Retinal pigment epithelial cell (primary cell): ENCODE data around the gene PFKFB4.

Source experiments
- DNase-seq: peaks from one replicate; pipeline ENCODE4 v3.0.0-alpha.2; 2010; ENCODE audit warnings: low read depth
- H3K4me3 ChIP-seq: 2 replicates; pipeline ENCODE4 v1.5.1; 2011; ENCODE audit warnings: mild to moderate bottlenecking, low read length, control low read depth, moderate library complexity
- CTCF ChIP-seq: conservative IDR thresholded peaks from 2 replicates; pipeline ENCODE4 v1.5.1; 2011; ENCODE audit warnings: low read depth, low read length, control low read depth, inconsistent platforms

PFKFB4 gene

GRCh38 chr3:48597408-48597800 lies 40.8 kb upstream of the PFKFB4 start:
- no peak for TF ChIP-seq CTCF
- no peak for DNase-seq

GRCh38 chr3:48596676-48597407 lies 40.2 kb upstream of the PFKFB4 start:
- no peak for TF ChIP-seq CTCF
- DNase-seq: no peak
- H3K4me3 ChIP-seq: no peak overlapping the region

More at GRCh38 chr3:48597408-48597800, 40.8 kb upstream of the PFKFB4 start:
- no peak overlapping the region for H3K4me3 ChIP-seq

- no peak for TF ChIP-seq CTCF
- DNase-seq: no peak
- no peak overlapping the region for H3K4me3 ChIP-seq
Observed at GRCh38 chr3:48596157-48596556, 39.6 kb upstream of the PFKFB4 start.

GRCh38 chr3:48595526-48596121 lies 39.0 kb upstream of the PFKFB4 start:
- no peak for DNase-seq
- no peak for TF ChIP-seq CTCF
- H3K4me3 ChIP-seq: peak overlapping the region; percentile 45

GRCh38 chr3:48595075-48595525 lies 38.5 kb upstream of the PFKFB4 start, which contains the start of gene COL7A1:
Gene COL7A1, minus strand, starts transcription at chr3:48595329. Its CDS starts 170 bp downstream, at chr3:48595159.
- DNase-seq: no peak
- H3K4me3 ChIP-seq: peak within 1 kb of the TSS; percentile 45
- TF ChIP-seq CTCF: no peak

GRCh38 chr3:48594417-48595049 lies 37.9 kb upstream of the PFKFB4 start:
- no peak for TF ChIP-seq CTCF
- H3K4me3 ChIP-seq: peak overlapping the region; percentile 45

More at GRCh38 chr3:48594417-48595049, 37.9 kb upstream of the PFKFB4 start:
- DNase-seq: no peak
